H1 (cell line): ENCODE results near the gene ZNF77. TPM values are rescaled to one million over a fixed set of nuclear protein-coding genes. Genes with fewer than 3 reads are reported as not detected.

Source experiments
- CTCF ChIA-PET: fragments of 300-600 bp; sonication (Branson Sonifier 250); formaldehyde crosslinking; loops from one replicate; lab custom pipeline; 2021; ENCODE audit not compliant: partially characterized antibody; lab: Charles Lee
- POLR2A ChIA-PET: fragments of 300-600 bp; sonication (Branson Sonifier 250); formaldehyde crosslinking; loops from one replicate; lab custom pipeline; 2021; ENCODE audit warnings: inconsistent platforms; ENCODE audit not compliant: partially characterized antibody; lab: Charles Lee
- DNase-seq, 2 experiments: peaks; one replicate each; pipeline versions ENCODE4 v3.0.0 to v3.0.0-alpha.2; 2010 to 2022; ENCODE audit warnings: low spot score in 2 of 2, low read depth in 1 of 2, mixed read lengths in 1 of 2
- FAIRE-seq: peaks from 2 replicates; lab custom pipeline; 2011; peaks lifted over from hg19 to GRCh38; lab: Jason Lieb, UNC
- H2AFZ ChIP-seq: 2 replicates; pipeline ENCODE4 v1.8.1; 2012; ENCODE audit warnings: low read length, inconsistent platforms
- H2AK5ac ChIP-seq: 2 replicates; pipeline ENCODE4 v1.6.1; 2013; ENCODE audit warnings: low read depth, low read length
- H2BK120ac ChIP-seq: replicated peaks from 2 replicates; pipeline ENCODE3; 2013; ENCODE audit warnings: low read depth, low read length, inconsistent platforms
- H2BK12ac ChIP-seq: 2 replicates; pipeline ENCODE4 v1.6.1; 2013; ENCODE audit warnings: low read depth, low read length
- H2BK15ac ChIP-seq: 2 replicates; pipeline ENCODE4 v1.6.1; 2013; ENCODE audit warnings: low read length
- H2BK20ac ChIP-seq: 2 replicates; pipeline ENCODE4 v1.6.1; 2013; ENCODE audit warnings: low read length
- H2BK5ac ChIP-seq: 2 replicates; pipeline ENCODE4 v1.6.1; 2013; ENCODE audit warnings: low read depth, low read length
- H3K14ac ChIP-seq: 2 replicates; pipeline ENCODE4 v1.6.1; 2013; ENCODE audit warnings: inconsistent platforms; ENCODE audit not compliant: insufficient read length
- H3K18ac ChIP-seq: 2 replicates; pipeline ENCODE4 v1.6.1; 2013; ENCODE audit warnings: low read length; ENCODE audit errors: extremely low read depth
- H3K23ac ChIP-seq: 2 replicates; pipeline ENCODE4 v1.6.1; 2013; ENCODE audit warnings: inconsistent platforms; ENCODE audit not compliant: insufficient read length
- H3K23me2 ChIP-seq: 2 replicates; pipeline ENCODE4 v1.6.1; 2013; ENCODE audit warnings: low read depth, low read length
- H3K27ac ChIP-seq: 2 replicates; pipeline ENCODE4 v1.6.1; 2011; ENCODE audit warnings: low read depth, low read length, inconsistent platforms
- H3K27me3 ChIP-seq, 4 experiments: replicated peaks in 1 of 4; 1 replicate in 1 of 4; 2 replicates in 3 of 4; pipeline versions ENCODE4 v1.6.1 to v1.8.1; 2011 to 2013; ENCODE audit warnings: low read length in 3 of 4, mild to moderate bottlenecking in 3 of 4, inconsistent platforms in 2 of 4, mixed read lengths in 2 of 4, moderate library complexity in 1 of 4; ENCODE audit not compliant: control insufficient read depth in 3 of 4, insufficient read depth in 3 of 4; ENCODE audit errors: extremely low read depth in 1 of 4
- H3K36me3 ChIP-seq, 4 experiments: 2 replicates each; pipeline versions ENCODE4 v1.6.1 to v1.8.1; 2011 to 2013; ENCODE audit warnings: mild to moderate bottlenecking in 4 of 4, low read length in 3 of 4, moderate library complexity in 2 of 4, control low read depth in 1 of 4, inconsistent platforms in 1 of 4; ENCODE audit not compliant: insufficient read depth in 4 of 4, control insufficient read depth in 2 of 4
- H3K4ac ChIP-seq: replicated peaks from 2 replicates; pipeline ENCODE3; 2013; ENCODE audit warnings: low read length, low read depth, mixed read lengths, inconsistent platforms; ENCODE audit not compliant: insufficient read length
- H3K4me1 ChIP-seq, 4 experiments: replicated peaks in 1 of 4; 1 replicate in 1 of 4; 2 replicates in 3 of 4; pipeline versions ENCODE4 v1.6.1 to v1.8.1; 2011 to 2013; ENCODE audit warnings: low read length in 3 of 4, inconsistent platforms in 2 of 4, mixed read lengths in 1 of 4; ENCODE audit not compliant: insufficient read depth in 4 of 4, control insufficient read depth in 3 of 4
- H3K4me2 ChIP-seq, 2 experiments: 2 replicates each; pipeline versions ENCODE4 v1.6.1 to v1.8.1; 2011 to 2013; ENCODE audit warnings: low read depth in 2 of 2, low read length in 2 of 2, control low read depth in 1 of 2, inconsistent platforms in 1 of 2, mild to moderate bottlenecking in 1 of 2; ENCODE audit not compliant: insufficient read depth in 1 of 2
- H3K4me3 ChIP-seq, 4 experiments: fragments of 200-600, 300-600 bp in 1 of 4; sonication (generic), shearing (Covaris generic), sonication (Bioruptor Twin) in 1 of 4; 2 replicates each; pipeline versions ENCODE4 v1.5.1 to v1.8.1; 2011 to 2016; ENCODE audit warnings: low read length in 4 of 4, low read depth in 3 of 4, control low read depth in 2 of 4, inconsistent platforms in 2 of 4, mild to moderate bottlenecking in 2 of 4, mixed read lengths in 1 of 4, moderate library complexity in 1 of 4; ENCODE audit not compliant: insufficient read depth in 2 of 4; ENCODE audit errors: extremely low read depth in 1 of 4
- H3K56ac ChIP-seq: replicated peaks from 2 replicates; pipeline ENCODE3; 2013; ENCODE audit warnings: low read depth, mild to moderate bottlenecking, mixed read lengths, low read length, inconsistent platforms; ENCODE audit not compliant: insufficient read length
- H3K79me1 ChIP-seq: 2 replicates; pipeline ENCODE4 v1.6.1; 2013; ENCODE audit warnings: low read depth, low read length, control low read depth
- H3K79me2 ChIP-seq, 2 experiments: 2 replicates each; pipeline versions ENCODE4 v1.6.1 to v1.8.1; 2012 to 2013; ENCODE audit warnings: low read length in 2 of 2, mild to moderate bottlenecking in 2 of 2, inconsistent platforms in 1 of 2; ENCODE audit not compliant: insufficient read depth in 2 of 2, control insufficient read depth in 1 of 2
- H3K9ac ChIP-seq, 4 experiments: replicated peaks in 1 of 4; 1 replicate in 1 of 4; 2 replicates in 3 of 4; pipeline versions ENCODE4 v1.6.1 to v1.8.1; 2011 to 2013; ENCODE audit warnings: low read depth in 3 of 4, low read length in 3 of 4, control low read depth in 2 of 4, mild to moderate bottlenecking in 2 of 4, moderate library complexity in 2 of 4, inconsistent platforms in 1 of 4; ENCODE audit errors: extremely low read depth in 1 of 4
- H3K9me3 ChIP-seq, 2 experiments: 2 replicates each; pipeline versions ENCODE4 v1.6.1 to v1.8.1; 2012 to 2013; ENCODE audit warnings: mild to moderate bottlenecking in 2 of 2, moderate library complexity in 2 of 2, control low read depth in 1 of 2, inconsistent platforms in 1 of 2, low read depth in 1 of 2, low read length in 1 of 2, mixed read lengths in 1 of 2; ENCODE audit not compliant: insufficient read depth in 2 of 2
- H4K20me1 ChIP-seq, 2 experiments: replicated peaks in 1 of 2; 2 replicates each; pipeline versions ENCODE3 to v1.8.1; 2011 to 2013; ENCODE audit warnings: inconsistent platforms in 2 of 2, low read length in 2 of 2, mild to moderate bottlenecking in 1 of 2; ENCODE audit not compliant: insufficient read depth in 2 of 2, control insufficient read depth in 1 of 2
- H4K5ac ChIP-seq: 2 replicates; pipeline ENCODE4 v1.6.1; 2013; ENCODE audit warnings: low read length, low read depth, mixed read lengths, inconsistent platforms; ENCODE audit not compliant: insufficient read length
- H4K8ac ChIP-seq: 2 replicates; pipeline ENCODE4 v1.8.0; 2013; ENCODE audit warnings: mild to moderate bottlenecking, moderate library complexity, low read length, inconsistent platforms; ENCODE audit not compliant: insufficient read depth; ENCODE audit errors: extremely low read depth
- H4K91ac ChIP-seq: replicated peaks from 2 replicates; pipeline ENCODE3; 2013; ENCODE audit warnings: low read length, mixed read lengths, inconsistent platforms; ENCODE audit not compliant: insufficient read length
- BCL11A ChIP-seq, 2 experiments: IDR thresholded peaks; one replicate each; pipeline ENCODE4 v1.6.1; 2011; ENCODE audit warnings: low read depth in 2 of 2, low read length in 2 of 2, mild to moderate bottlenecking in 2 of 2
- CREB1 ChIP-seq: IDR thresholded peaks from 2 replicates; pipeline ENCODE4 v1.6.1; 2012; ENCODE audit warnings: inconsistent platforms
- E2F6 ChIP-seq: IDR thresholded peaks from 2 replicates; pipeline ENCODE4 v1.6.1; 2012; ENCODE audit warnings: inconsistent platforms
- KDM4A ChIP-seq: IDR thresholded peaks from one replicate; pipeline ENCODE4 v1.7.1; 2012; ENCODE audit warnings: low read depth, mild to moderate bottlenecking, moderate library complexity, low read length, inconsistent platforms; ENCODE audit not compliant: severe bottlenecking
- PHF8 ChIP-seq: fragments of 200-600 bp; sonication (generic); conservative IDR thresholded peaks from 2 replicates; pipeline ENCODE4 v1.7.1; 2012; ENCODE audit warnings: low read depth, mild to moderate bottlenecking, inconsistent platforms, low read length, moderate library complexity
- POLR2AphosphoS5 ChIP-seq: IDR thresholded peaks from 2 replicates; pipeline ENCODE4 v1.6.1; 2011; ENCODE audit warnings: low read depth, low read length
- SIN3A ChIP-seq, 2 experiments: IDR thresholded peaks in 1 of 2; conservative IDR thresholded peaks in 1 of 2; 2 replicates each; pipeline ENCODE4 v1.6.1; 2011 to 2012; ENCODE audit warnings: low read length in 2 of 2, improper control_type of control experiment in 1 of 2, low read depth in 1 of 2, mild to moderate bottlenecking in 1 of 2
- SIRT6 ChIP-seq: IDR thresholded peaks from one replicate; pipeline ENCODE4 v1.7.1; 2012; ENCODE audit warnings: low read length, inconsistent platforms
- TAF7 ChIP-seq: optimal IDR thresholded peaks from 2 replicates; pipeline ENCODE3; 2011; ENCODE audit warnings: low read depth, mild to moderate bottlenecking, inconsistent platforms, low read length, moderate library complexity, borderline replicate concordance
- TBP ChIP-seq: IDR thresholded peaks from 2 replicates; pipeline ENCODE4 v1.6.1; 2011; ENCODE audit warnings: low read depth, low read length, improper control_type of control experiment
- YY1 ChIP-seq: IDR thresholded peaks from 2 replicates; pipeline ENCODE4 v1.6.1; 2011; ENCODE audit warnings: low read depth, mild to moderate bottlenecking, low read length
- WGBS, 2 experiments: shearing (Covaris generic) in 1 of 2; methylation state at CpG; one replicate each; pipeline versions ENCODE4 v1.1.6 to v1.1.7; 2013 to 2015; ENCODE audit warnings: low lambda C conversion rate in 2 of 2, mixed read lengths in 2 of 2, inconsistent platforms in 1 of 2, low coverage in 1 of 2, missing lambda C conversion rate in 1 of 2; ENCODE audit not compliant: insufficient replicate concordance in 2 of 2, insufficient coverage in 1 of 2, insufficient read length in 1 of 2; ENCODE audit errors: extremely low coverage in 1 of 2, missing lambda C conversion rate in 1 of 2; 5-methylcytosine and 5-hydroxymethylcytosine counted together
- polyA plus RNA-seq, 7 experiments: library from polyadenylated mRNA; depleted of rRNA in 3 of 7; stranded (reverse) in 5 of 7; unstranded in 2 of 7; fragments of >200 nt in 5 of 7; fragments of 200-250 nt in 2 of 7; gene quantifications; 1 replicate in 5 of 7; 2 replicates in 1 of 7; 4 replicates in 1 of 7; pipeline versions ENCODE4 v1.2.1 to v1.2.3, GENCODE V29; 2011 to 2013; ENCODE audit warnings: missing spikeins in 2 of 7, mixed read lengths in 2 of 7
- total RNA-seq: library from RNA; stranded (reverse); fragmentation: NEBNext Ultra II Directional; extraction: Animal tissue kit (Norgen Biotek cat#: 25700); gene quantifications from 2 replicates; pipeline ENCODE4 v1.2.1, GENCODE V29; 2021

ZNF77 gene
- total and polyA plus RNA-seq, 2 of the 8 experiments (the other 6 are each of a cell fraction or from before 2014, with no cell fraction given): 2.9 to 4.7 TPM

GRCh38 chr19:2987797-2988196 is 43.0 kb upstream of the ZNF77 start:
- Histone ChIP-seq H3K79me1 (no peaks in the 10 kb centered on the region), H2BK12ac (no peak overlapping the region), H3K18ac (peak overlapping the region; percentile 71), H3K4me1 (peaks cover 3 to 23% (median 18%) of the 10 kb centered on the region in 4 experiments), H3K4me2 (peak overlapping the region; percentile 55 to 65; a peak in 1 of 4 replicates), H3K27ac (no peak overlapping the region; the same call in 1 of the 2 replicates), H3K56ac (no peak overlapping the region), H2BK15ac (no peak overlapping the region), H3K4me3 (no peak overlapping the region), H4K91ac (no peak overlapping the region), H4K8ac (no peak overlapping the region), H3K36me3 (no peaks in the 10 kb centered on the region), H2BK5ac (peak overlapping the region; percentile 32; the same call in 1 of the 2 replicates), H3K79me2 (no peaks in the 10 kb centered on the region), H2BK120ac (no peak overlapping the region), H3K23me2 (peaks cover 2% of the 10 kb centered on the region; the same call in 1 of the 2 replicates), H2BK20ac (no peak overlapping the region), H3K27me3 (peaks cover 0 to 5% (median 2%) of the 10 kb centered on the region in 4 experiments; a peak in 2 of 7 replicates), H2AFZ (no peak overlapping the region), H3K14ac (no peak overlapping the region), H4K5ac (no peak overlapping the region), H3K9ac (peak overlapping the region in 1 of 4 experiments; percentile 18; a peak in 2 of 7 replicates), H3K23ac (no peak overlapping the region), H2AK5ac (no peak overlapping the region), H3K9me3 (no peaks in the 10 kb centered on the region), H4K20me1 (no peaks in the 10 kb centered on the region), H3K4ac (no peak overlapping the region)
- ChIA-PET CTCF (interaction anchor here (0.6 to 2.1 kb wide), 5 partner anchors 10 to 141 kb away, joined by 3 to 8 read pairs (median 4); no protein-coding TSS in a partner anchor), POLR2A (interaction anchor here (1.1 to 4.3 kb wide), 5 partner anchors 11 to 48 kb away, joined by 3 to 20 read pairs (median 4); partner anchors contain the start of gene TLE6)
- 78% methylated on average over 10 of the region's 12 CpGs; no CpG with 5 or more reads in 1 of the 2 experiments for WGBS, 2 experiments
- DNase-seq (no peak), FAIRE-seq (no peak)
- TF ChIP-seq SIN3A (conservative IDR thresholded peaks at IDR 0.05 in 1 of 2, IDR thresholded peaks at IDR 0.05 in 1 of 2; ENCODE audit: low read depth in 1 of 2, low read length in 2 of 2) (no peak), KDM4A (no peak), E2F6 (no peak), YY1 (no peak), BCL11A (IDR thresholded peaks at IDR 0.05; ENCODE audit: low read depth in 2 of 2, low read length in 2 of 2) (no peak), TAF7 (no peak), CREB1 (no peak), POLR2AphosphoS5 (no peak), TBP (no peak), PHF8 (no peak), SIRT6 (no peak)
